Ectodermal cell (in vitro differentiated cells): Measurements from ENCODE around the gene RWDD4.

Experiments
- H3K27ac ChIP-seq: 2 replicates; pipeline ENCODE4 v1.7.0; 2013; ENCODE audit warnings: mild to moderate bottlenecking, low read depth, low read length; ENCODE audit not compliant: insufficient read depth, poor library complexity, severe bottlenecking
- H3K27me3 ChIP-seq: 2 replicates; pipeline ENCODE4 v1.7.0; 2013; ENCODE audit warnings: mild to moderate bottlenecking, low read length; ENCODE audit not compliant: insufficient read depth, control insufficient read depth, poor library complexity, severe bottlenecking
- H3K36me3 ChIP-seq: one replicate; pipeline ENCODE4 v1.7.0; 2013; ENCODE audit warnings: low read length; ENCODE audit not compliant: control insufficient read depth, insufficient read depth
- H3K4me1 ChIP-seq: one replicate; pipeline ENCODE4 v1.7.0; 2013; ENCODE audit warnings: low read length; ENCODE audit not compliant: control insufficient read depth, insufficient read depth
- H3K4me3 ChIP-seq: 2 replicates; pipeline ENCODE4 v1.7.0; 2013; ENCODE audit warnings: low read depth, low read length, control low read depth; ENCODE audit not compliant: insufficient read depth
- H3K9me3 ChIP-seq: 2 replicates; pipeline ENCODE4 v1.7.0; 2013; ENCODE audit warnings: mild to moderate bottlenecking, low read length, moderate library complexity; ENCODE audit not compliant: control insufficient read depth
- WGBS, 2 experiments: methylation state at CpG; one replicate each; pipeline ENCODE4 v1.1.7; 2013; ENCODE audit warnings: missing lambda C conversion rate in 2 of 2; 5-methylcytosine and 5-hydroxymethylcytosine counted together

RWDD4 gene

GRCh38 chr4:183626168-183626567 lies 32.8 kb downstream of the RWDD4 start:
- no peaks in the 10 kb centered on the region for H3K27me3 ChIP-seq
- H3K27ac ChIP-seq: no peak overlapping the region
- H3K4me3 ChIP-seq: no peak overlapping the region
- no peaks in the 10 kb centered on the region for H3K36me3 ChIP-seq
- WGBS, 2 experiments: 91 to 93% methylated on average over 6 of the region's 6 CpGs
- no peaks in the 10 kb centered on the region for H3K9me3 ChIP-seq
- H3K4me1 ChIP-seq: no peaks in the 10 kb centered on the region

DNA sequence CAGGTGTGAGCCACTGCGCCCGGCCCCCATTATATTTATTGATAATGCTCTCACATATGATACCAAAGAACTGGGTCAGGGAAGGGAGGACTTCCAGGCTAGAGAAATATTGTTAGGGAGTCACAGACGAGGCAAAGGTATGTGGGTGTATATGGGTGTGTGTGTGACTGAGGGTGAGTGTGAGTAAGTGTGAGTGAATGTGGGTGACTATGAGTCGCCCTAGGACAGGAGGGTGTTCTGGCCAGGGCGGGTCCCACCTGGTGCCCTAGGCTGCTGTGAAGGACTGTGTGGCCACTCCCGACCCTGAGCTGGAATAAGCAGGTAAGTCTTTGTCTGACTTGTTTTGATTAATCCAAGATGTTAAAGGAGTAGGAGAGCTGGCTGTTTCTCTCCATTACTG lies 34.4 kb downstream of the RWDD4 start:
- H3K4me1 ChIP-seq: no peaks in the 10 kb centered on the region
- WGBS, 2 experiments: 89 to 97% methylated on average over 6 of the region's 6 CpGs
- no peaks in the 10 kb centered on the region for H3K36me3 ChIP-seq
- H3K27ac ChIP-seq: no peak overlapping the region
- H3K27me3 ChIP-seq: no peaks in the 10 kb centered on the region
- no peak overlapping the region for H3K4me3 ChIP-seq
- no peaks in the 10 kb centered on the region for H3K9me3 ChIP-seq

- WGBS, 2 experiments: 83 to 100% methylated on average over 1 of the region's 1 CpG
- H3K27ac ChIP-seq: no peak overlapping the region
Observed at GRCh38 chr4:183621875-183622274, 37.1 kb downstream of the RWDD4 start.

DNA sequence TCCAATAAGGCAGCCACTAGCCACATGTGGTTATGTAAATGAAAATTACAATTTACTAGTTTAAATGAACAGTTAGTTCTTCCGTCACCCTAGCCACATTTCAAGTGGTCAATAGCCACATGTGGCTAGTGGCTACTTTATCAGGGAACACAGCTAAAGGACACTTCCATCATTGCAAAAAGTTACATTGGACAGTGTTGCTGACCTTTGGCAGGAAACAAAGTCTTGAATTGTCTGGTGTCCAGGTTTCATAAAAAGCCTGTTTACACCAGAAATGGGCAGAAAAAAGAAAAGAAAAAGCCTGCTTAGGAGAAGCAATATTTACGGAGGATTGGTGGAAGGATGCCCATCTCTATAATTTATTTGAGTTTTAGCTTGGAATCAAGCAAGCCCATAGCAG lies 38.6 kb downstream of the RWDD4 start:
- Histone ChIP-seq H3K36me3 (no peaks in the 10 kb centered on the region), H3K27ac (no peak overlapping the region), H3K9me3 (no peaks in the 10 kb centered on the region), H3K27me3 (no peaks in the 10 kb centered on the region), H3K4me3 (no peak overlapping the region), H3K4me1 (peaks cover 11% of the 10 kb centered on the region)
- WGBS, 2 experiments: 93 to 99% methylated on average over 2 of the region's 2 CpGs

More at GRCh38 chr4:183621875-183622274, 37.1 kb downstream of the RWDD4 start:
- Histone ChIP-seq H3K9me3 (no peaks in the 10 kb centered on the region), H3K36me3 (no peaks in the 10 kb centered on the region), H3K4me3 (no peak overlapping the region), H3K4me1 (peaks cover 11% of the 10 kb centered on the region), H3K27me3 (no peaks in the 10 kb centered on the region)

- WGBS, 2 experiments: 62 to 63% methylated on average over 4 of the region's 4 CpGs
- Histone ChIP-seq H3K36me3 (no peaks in the 10 kb centered on the region), H3K4me1 (peaks cover 11% of the 10 kb centered on the region), H3K4me3 (no peak overlapping the region), H3K27ac (peak overlapping the region; percentile 28), H3K9me3 (no peaks in the 10 kb centered on the region), H3K27me3 (no peaks in the 10 kb centered on the region)
Observed at GRCh38 chr4:183618681-183619080, 40.3 kb downstream of the RWDD4 start.

DNA sequence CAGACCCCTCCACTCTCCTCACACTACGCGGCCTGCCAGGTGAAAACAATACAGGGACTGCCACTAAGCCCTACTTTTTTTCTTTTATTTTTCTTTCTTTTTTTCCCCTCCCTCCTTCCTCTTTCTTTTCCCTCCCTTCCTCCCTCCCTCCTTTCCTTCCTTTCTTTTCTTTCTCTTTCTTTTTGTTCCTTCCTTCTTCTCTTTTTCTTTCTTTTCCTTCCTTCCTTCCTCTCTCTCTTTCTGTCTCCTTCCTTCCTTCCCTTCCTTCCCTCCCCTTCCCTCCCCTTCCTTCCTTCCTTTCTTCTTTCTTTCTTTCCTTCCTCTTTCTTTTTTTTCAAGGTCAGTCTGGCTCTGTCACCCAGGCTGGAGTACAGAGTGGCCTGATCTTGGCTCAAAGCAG lies 41.9 kb downstream of the RWDD4 start:
- no peak overlapping the region for H3K27ac ChIP-seq
- peaks cover 11% of the 10 kb centered on the region for H3K4me1 ChIP-seq
- WGBS, 2 experiments: 91 to 92% methylated on average over 2 of the region's 2 CpGs
- H3K27me3 ChIP-seq: no peaks in the 10 kb centered on the region
- H3K9me3 ChIP-seq: no peaks in the 10 kb centered on the region
- no peaks in the 10 kb centered on the region for H3K36me3 ChIP-seq
- no peak overlapping the region for H3K4me3 ChIP-seq

- Histone ChIP-seq H3K36me3 (no peaks in the 10 kb centered on the region), H3K27me3 (no peaks in the 10 kb centered on the region), H3K4me1 (no peaks in the 10 kb centered on the region), H3K27ac (no peak overlapping the region), H3K9me3 (no peaks in the 10 kb centered on the region), H3K4me3 (no peak overlapping the region)
- 89 to 91% methylated on average over 20 of the region's 20 CpGs for WGBS, 2 experiments
Observed at GRCh38 chr4:183612329-183613250, 46.4 kb downstream of the RWDD4 start.

GRCh38 chr4:183611210-183611830 lies 47.7 kb downstream of the RWDD4 start:
- Histone ChIP-seq H3K27ac (no peak overlapping the region), H3K4me3 (no peak overlapping the region), H3K4me1 (no peaks in the 10 kb centered on the region), H3K36me3 (no peaks in the 10 kb centered on the region), H3K9me3 (no peaks in the 10 kb centered on the region), H3K27me3 (no peaks in the 10 kb centered on the region)
- 92% methylated on average over 11 to 15 of the region's 15 CpGs for WGBS, 2 experiments

DNA sequence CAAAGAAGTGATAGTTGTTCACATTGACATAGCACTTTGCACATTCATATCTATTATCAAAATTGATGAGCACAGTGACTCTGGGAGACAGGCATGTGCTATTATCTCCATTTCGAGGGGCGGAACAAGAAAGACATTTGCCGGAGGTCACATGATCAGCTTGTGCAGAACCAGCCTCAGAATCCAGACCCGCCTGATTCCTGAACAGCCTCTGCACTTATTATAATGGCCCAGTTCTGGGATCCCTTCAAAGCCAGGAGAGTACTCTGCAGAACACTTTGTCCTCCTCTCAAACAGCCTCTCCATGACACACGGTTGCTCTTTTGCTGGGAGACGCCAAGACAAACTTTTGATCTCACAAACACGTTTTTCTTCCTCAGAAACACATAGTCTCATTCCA lies 48.4 kb downstream of the RWDD4 start:
- H3K27ac ChIP-seq: no peak overlapping the region
- no peaks in the 10 kb centered on the region for H3K36me3 ChIP-seq
- no peaks in the 10 kb centered on the region for H3K27me3 ChIP-seq
- no peaks in the 10 kb centered on the region for H3K9me3 ChIP-seq
- H3K4me1 ChIP-seq: no peaks in the 10 kb centered on the region
- H3K4me3 ChIP-seq: no peak overlapping the region
- 92 to 93% methylated on average over 7 of the region's 7 CpGs for WGBS, 2 experiments

DNA sequence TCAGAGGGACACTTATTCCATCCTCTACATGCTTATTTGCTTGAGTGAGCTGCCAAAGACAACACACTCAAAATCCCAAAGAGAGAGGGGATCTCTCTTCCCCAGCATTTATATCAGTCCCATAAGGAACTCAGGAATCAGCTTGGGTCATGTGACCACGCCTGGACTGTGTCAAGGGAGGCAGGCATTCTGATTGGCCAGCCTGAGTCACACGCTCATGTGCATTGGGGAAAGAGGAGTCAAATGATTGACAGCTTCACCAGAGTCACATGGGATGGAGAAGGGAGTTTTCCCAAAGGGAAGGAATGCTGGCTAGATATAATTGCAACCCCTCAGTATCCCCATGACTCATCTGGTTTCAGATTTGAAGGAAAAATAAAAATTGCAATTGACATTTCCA lies 49.0 kb downstream of the RWDD4 start:
- H3K27me3 ChIP-seq: no peaks in the 10 kb centered on the region
- WGBS, 2 experiments: 92 to 98% methylated on average over 2 of the region's 2 CpGs
- H3K4me1 ChIP-seq: no peaks in the 10 kb centered on the region
- H3K4me3 ChIP-seq: no peak overlapping the region
- H3K36me3 ChIP-seq: no peaks in the 10 kb centered on the region
- no peaks in the 10 kb centered on the region for H3K9me3 ChIP-seq
- no peak overlapping the region for H3K27ac ChIP-seq
